EH (cell line): Measurements from ENCODE around the gene UTF1.
"Not testable (repeated sequence)": the region's sequence is repeated elsewhere in the genome, so short reads cannot be mapped to it uniquely, and the experiment has no call there.

Experiments
- DNase-seq: peaks from one replicate; pipeline ENCODE4 v3.0.0-alpha.2; 2015; ENCODE audit warnings: low read depth

UTF1 gene

GRCh38 chr10:133265052-133265451 is 35.0 kb downstream of the UTF1 start:
- not testable (repeated sequence) for DNase-seq

GRCh38 chr10:133266056-133266795 is 36.2 kb downstream of the UTF1 start:
- DNase-seq = no peak

- DNase-seq = no peak
Measured at GRCh38 chr10:133267293-133267692, 37.3 kb downstream of the UTF1 start.

GRCh38 chr10:133267829-133268228 is 37.8 kb downstream of the UTF1 start:
- no peak for DNase-seq

GRCh38 chr10:133268532-133268931 is 38.5 kb downstream of the UTF1 start:
- DNase-seq = no peak

GRCh38 chr10:133269367-133269766 is 39.4 kb downstream of the UTF1 start:
- no peak for DNase-seq

- DNase-seq = no peak
Measured at GRCh38 chr10:133270204-133270603, 40.2 kb downstream of the UTF1 start.

GRCh38 chr10:133270773-133271297 is 40.8 kb downstream of the UTF1 start:
- no peak for DNase-seq

GRCh38 chr10:133271521-133272300 is 41.7 kb downstream of the UTF1 start:
- no peak for DNase-seq

- no peak for DNase-seq
Measured at GRCh38 chr10:133272301-133272963, 42.4 kb downstream of the UTF1 start.

GRCh38 chr10:133272964-133273420 is 43.0 kb downstream of the UTF1 start:
- no peak for DNase-seq

- DNase-seq = no peak
Measured at GRCh38 chr10:133273534-133274143, 43.6 kb downstream of the UTF1 start.

- no peak for DNase-seq
Measured at GRCh38 chr10:133274751-133275683, 45.0 kb downstream of the UTF1 start.

GRCh38 chr10:133275684-133276092 is 45.7 kb downstream of the UTF1 start:
- DNase-seq = no peak

GRCh38 chr10:133276100-133276434 is 46.0 kb downstream of the UTF1 start:
- no peak for DNase-seq

GRCh38 chr10:133276435-133277201 is 46.6 kb downstream of the UTF1 start, which contains the start of gene ADAM8:
TSS of gene ADAM8 (minus strand) at chr10:133276868. CDS start at chr10:133276817, 51 bp downstream.
- peak; percentile 31 for DNase-seq

GRCh38 chr10:133277277-133277992 is 47.4 kb downstream of the UTF1 start:
- DNase-seq = no peak

GRCh38 chr10:133277993-133278576 is 48.1 kb downstream of the UTF1 start:
- DNase-seq = no peak
